HEK293 (cell line): Measurements from ENCODE around the gene CLEC16A.

Source experiments
- BCL6B ChIP-seq: fragments of 450-650 bp; formaldehyde crosslinking; IDR thresholded peaks from 2 replicates; pipeline ENCODE4 v1.5.1; 2017; ENCODE audit warnings: missing biosample characterization, missing genetic modification characterization
- CTCF ChIP-seq: fragments of 450-650 bp; formaldehyde crosslinking; IDR thresholded peaks from 2 replicates; pipeline ENCODE4 v1.5.1; 2016; ENCODE audit warnings: missing biosample characterization, missing genetic modification characterization
- REST ChIP-seq: fragments of 450-650 bp; formaldehyde crosslinking; IDR thresholded peaks from 2 replicates; pipeline ENCODE4 v1.5.1; 2016; ENCODE audit warnings: missing biosample characterization, missing genetic modification characterization
- TCF7L2 ChIP-seq: IDR thresholded peaks from 2 replicates; pipeline ENCODE4 v1.6.1; 2011; ENCODE audit warnings: low read depth, mild to moderate bottlenecking, inconsistent platforms, low read length, moderate library complexity, borderline replicate concordance
- ZBTB17 ChIP-seq: fragments of 450-650 bp; formaldehyde crosslinking; IDR thresholded peaks from 2 replicates; pipeline ENCODE4 v1.5.1; 2016; ENCODE audit warnings: missing biosample characterization, missing genetic modification characterization
- ZNF184 ChIP-seq: fragments of 450-650 bp; IDR thresholded peaks from 2 replicates; pipeline ENCODE4 v1.5.1; 2018; ENCODE audit warnings: missing biosample characterization, mild to moderate bottlenecking, missing genetic modification characterization

GRCh38 chr16:11194913-11195312 is 250.5 kb downstream of the CLEC16A start:
- TF ChIP-seq CTCF (tag by site-specific recombination) (no peak), BCL6B (tag by site-specific recombination) (no peak), ZBTB17 (tag by site-specific recombination) (no peak), REST (no peak), TCF7L2 (no peak), ZNF184 (tag by site-specific recombination) (no peak)
